HG03108 (cell line): Measurements from ENCODE around the gene OSBPL9.

Experiments used
- ATAC-seq: cut with Tn5 transposase; IDR thresholded peaks from one replicate; pipeline ENCODE4 v1.9.1; 2021; ENCODE audit warnings: moderate library complexity; ENCODE audit not compliant: unreplicated experiment

OSBPL9 gene

GRCh38 chr1:51616903-51617708 lies at the start of gene OSBPL9:
Gene OSBPL9 (plus strand): TSS chr1:51617092. CDS start chr1:51617111, 19 bp downstream.
- ATAC-seq, result peak; percentile 80

GRCh38 chr1:51567653-51568052 lies 49.2 kb upstream of the OSBPL9 start:
- ATAC-seq, result no peak

GRCh38 chr1:51568231-51568935 lies 48.5 kb upstream of the OSBPL9 start:
- ATAC-seq, result no peak

- peak; percentile 82 for ATAC-seq
Observed at GRCh38 chr1:51569284-51570062, 47.4 kb upstream of the OSBPL9 start.

GRCh38 chr1:51570063-51570710 lies 46.7 kb upstream of the OSBPL9 start:
- no peak for ATAC-seq

GRCh38 chr1:51572365-51572764 lies 44.5 kb upstream of the OSBPL9 start:
- ATAC-seq, result no peak

GRCh38 chr1:51574796-51575195 lies 42.1 kb upstream of the OSBPL9 start:
- no peak for ATAC-seq

GRCh38 chr1:51575406-51576084 lies 41.3 kb upstream of the OSBPL9 start:
- no peak for ATAC-seq

- no peak for ATAC-seq
Observed at GRCh38 chr1:51576085-51576444, 40.8 kb upstream of the OSBPL9 start.

GRCh38 chr1:51576923-51577322 lies 40.0 kb upstream of the OSBPL9 start:
- ATAC-seq, result no peak

- ATAC-seq, result peak; percentile 88
Observed at GRCh38 chr1:51578383-51579109, 38.3 kb upstream of the OSBPL9 start.

GRCh38 chr1:51581238-51581637 lies 35.7 kb upstream of the OSBPL9 start:
- ATAC-seq, result no peak

- ATAC-seq, result no peak
Observed at GRCh38 chr1:51583532-51583931, 33.4 kb upstream of the OSBPL9 start.

- ATAC-seq, result no peak
Observed at GRCh38 chr1:51584021-51584420, 32.9 kb upstream of the OSBPL9 start.

- no peak for ATAC-seq
Observed at GRCh38 chr1:51592711-51593110, 24.2 kb upstream of the OSBPL9 start.

- no peak for ATAC-seq
Observed at GRCh38 chr1:51594716-51595115, 22.2 kb upstream of the OSBPL9 start.

GRCh38 chr1:51600529-51600928 lies 16.4 kb upstream of the OSBPL9 start:
- ATAC-seq, result no peak

- no peak for ATAC-seq
Observed at GRCh38 chr1:51600965-51601364, 15.9 kb upstream of the OSBPL9 start.

GRCh38 chr1:51605961-51606723 lies 10.8 kb upstream of the OSBPL9 start:
- ATAC-seq, result no peak
